ENCODE measurements around the gene FAM221B.

- TF ChIP-seq, protein P1, sequence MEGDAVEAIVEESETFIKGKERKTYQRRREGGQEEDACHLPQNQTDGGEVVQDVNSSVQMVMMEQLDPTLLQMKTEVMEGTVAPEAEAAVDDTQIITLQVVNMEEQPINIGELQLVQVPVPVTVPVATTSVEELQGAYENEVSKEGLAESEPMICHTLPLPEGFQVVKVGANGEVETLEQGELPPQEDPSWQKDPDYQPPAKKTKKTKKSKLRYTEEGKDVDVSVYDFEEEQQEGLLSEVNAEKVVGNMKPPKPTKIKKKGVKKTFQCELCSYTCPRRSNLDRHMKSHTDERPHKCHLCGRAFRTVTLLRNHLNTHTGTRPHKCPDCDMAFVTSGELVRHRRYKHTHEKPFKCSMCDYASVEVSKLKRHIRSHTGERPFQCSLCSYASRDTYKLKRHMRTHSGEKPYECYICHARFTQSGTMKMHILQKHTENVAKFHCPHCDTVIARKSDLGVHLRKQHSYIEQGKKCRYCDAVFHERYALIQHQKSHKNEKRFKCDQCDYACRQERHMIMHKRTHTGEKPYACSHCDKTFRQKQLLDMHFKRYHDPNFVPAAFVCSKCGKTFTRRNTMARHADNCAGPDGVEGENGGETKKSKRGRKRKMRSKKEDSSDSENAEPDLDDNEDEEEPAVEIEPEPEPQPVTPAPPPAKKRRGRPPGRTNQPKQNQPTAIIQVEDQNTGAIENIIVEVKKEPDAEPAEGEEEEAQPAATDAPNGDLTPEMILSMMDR (IDR thresholded peaks at IDR 0.05) = no peak
- TF ChIP-seq POLR2A (IDR thresholded peaks at IDR 0.05) (no peak), EP300 (IDR thresholded peaks at IDR 0.05) (no peak)
Observed at GRCh38 chr9:35776018-35776417, 52.5 kb downstream of the FAM221B start.
